Esophagus mucosa (tissue), 1 donor: ENCODE data around the gene CHIA. TPM values are rescaled to one million over a fixed set of nuclear protein-coding genes. Genes with fewer than 3 reads are reported as not detected.
A peak's percentile ranks its signal among the peaks of the same experiment; 100 is the strongest.

Experiments used
- ATAC-seq: fragments of 200-7000 bp; cut with Tn5 transposase; one replicate; pipeline ENCODE4 v1.9.1; 2020
- total RNA-seq: library from RNA; stranded (reverse); gene quantifications from one replicate; pipeline ENCODE4 v1.2.4, GENCODE V29; 2023
- donor health status: DM: yes; HTN: yes; CAD: no.

Gene CHIA
- total RNA-seq = not detected

DNA sequence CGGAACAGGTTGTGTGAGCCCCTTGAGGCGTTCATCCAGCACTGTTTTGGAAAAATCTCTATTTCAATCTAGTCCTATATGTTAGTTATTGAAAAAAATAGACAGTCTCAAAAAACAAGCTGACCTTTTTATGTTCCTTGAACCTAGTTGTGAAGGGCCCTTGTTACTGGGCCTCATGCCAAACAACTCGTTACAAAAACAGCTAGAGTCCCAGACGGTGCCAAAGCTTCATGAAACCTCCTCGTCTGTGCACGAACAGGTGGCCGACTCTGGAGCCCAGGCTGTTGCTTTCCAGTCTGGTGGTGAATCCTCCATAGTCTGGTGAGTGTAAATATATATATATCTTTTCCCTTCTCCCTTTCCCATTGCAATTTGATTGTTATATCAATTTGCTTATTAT is at the start of gene CHIA:
CHIA (plus strand) TSS at position 222 of the 400 bp plus-strand sequence. CDS start 19,617 bp downstream, outside the sequence.
- no peak for ATAC-seq

GRCh38 chr1:111241797-111242196 is 48.9 kb upstream of the CHIA start:
- ATAC-seq = no peak

- no peak for ATAC-seq
Measured at GRCh38 chr1:111242805-111243523, 47.7 kb upstream of the CHIA start.

DNA sequence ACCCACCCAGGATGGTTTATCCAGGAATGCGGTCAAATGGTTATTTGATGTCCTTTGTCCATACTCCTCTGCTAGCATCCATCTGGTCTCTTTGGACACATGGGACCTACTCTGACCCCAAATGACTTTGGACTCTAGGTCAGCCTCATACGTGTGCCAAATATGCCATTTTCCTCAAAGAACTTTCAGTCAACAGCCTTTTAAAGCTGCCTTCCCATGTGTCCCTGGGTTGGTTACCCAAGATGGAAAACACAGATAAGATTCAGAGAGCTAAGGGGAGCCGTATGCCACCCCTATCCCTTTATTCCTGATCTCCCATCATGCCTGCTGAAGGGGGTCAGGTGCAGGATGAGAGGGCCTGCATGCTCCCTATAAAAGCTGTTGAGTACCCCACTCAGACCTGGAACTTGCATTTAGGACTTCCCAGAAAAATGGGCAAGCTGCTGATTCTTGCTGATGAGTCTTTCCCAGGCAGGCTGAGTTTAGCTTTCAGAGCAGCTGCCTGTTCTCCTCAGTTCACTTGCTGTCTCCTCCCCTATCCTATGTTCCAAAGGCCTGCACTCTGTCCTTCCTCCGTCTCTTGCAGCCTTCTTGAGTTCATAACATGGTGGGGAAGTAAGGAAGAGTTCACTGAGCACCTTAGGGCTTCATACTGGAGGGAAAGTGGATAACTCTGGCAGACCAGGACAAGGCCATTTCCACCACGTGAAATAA is 43.4 kb upstream of the CHIA start:
- ATAC-seq = no peak

DNA sequence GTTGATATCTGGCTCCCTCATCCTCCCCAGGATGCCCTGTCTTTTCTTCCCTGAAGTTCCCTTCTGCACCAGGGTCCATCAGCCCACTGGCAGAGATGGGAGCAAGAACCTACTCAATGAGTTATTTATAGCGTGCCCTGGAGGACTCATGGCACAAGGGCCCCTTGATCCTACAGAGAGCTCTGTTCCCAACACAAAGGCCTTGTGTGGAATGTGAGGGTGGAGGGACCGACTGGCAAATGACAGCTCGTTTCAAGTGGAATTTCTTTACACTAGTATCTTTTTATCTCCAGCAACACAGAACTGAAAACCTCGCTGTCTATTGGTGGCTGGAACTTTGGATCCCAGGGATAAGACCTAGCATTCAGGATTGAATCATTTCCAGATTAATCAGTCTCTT is 40.7 kb upstream of the CHIA start:
- no peak for ATAC-seq

GRCh38 chr1:111251570-111251969 is 39.1 kb upstream of the CHIA start:
- ATAC-seq = no peak

GRCh38 chr1:111252786-111253185 is 37.9 kb upstream of the CHIA start:
- ATAC-seq = no peak

DNA sequence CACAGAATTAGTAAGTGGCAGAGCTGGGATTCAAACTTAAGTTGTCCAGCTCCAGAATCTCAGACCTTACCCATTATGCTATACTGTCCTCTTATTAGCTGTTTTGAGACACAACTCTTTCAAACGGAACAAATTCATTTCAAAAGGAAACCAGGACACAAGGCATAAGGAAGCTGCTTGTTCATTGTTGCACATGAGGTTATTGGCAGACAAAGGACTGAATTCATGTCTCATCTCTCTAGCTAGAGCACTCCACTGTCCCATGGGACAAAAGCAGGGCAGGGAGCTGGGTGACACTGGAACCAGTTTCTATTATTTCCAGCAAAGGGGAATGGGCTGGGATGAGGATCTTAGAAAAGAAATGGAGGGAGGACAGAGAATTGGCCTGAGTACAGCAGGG is 36.8 kb upstream of the CHIA start:
- ATAC-seq = no peak

- no peak for ATAC-seq
Measured at GRCh38 chr1:111256988-111257658, 33.5 kb upstream of the CHIA start.

DNA sequence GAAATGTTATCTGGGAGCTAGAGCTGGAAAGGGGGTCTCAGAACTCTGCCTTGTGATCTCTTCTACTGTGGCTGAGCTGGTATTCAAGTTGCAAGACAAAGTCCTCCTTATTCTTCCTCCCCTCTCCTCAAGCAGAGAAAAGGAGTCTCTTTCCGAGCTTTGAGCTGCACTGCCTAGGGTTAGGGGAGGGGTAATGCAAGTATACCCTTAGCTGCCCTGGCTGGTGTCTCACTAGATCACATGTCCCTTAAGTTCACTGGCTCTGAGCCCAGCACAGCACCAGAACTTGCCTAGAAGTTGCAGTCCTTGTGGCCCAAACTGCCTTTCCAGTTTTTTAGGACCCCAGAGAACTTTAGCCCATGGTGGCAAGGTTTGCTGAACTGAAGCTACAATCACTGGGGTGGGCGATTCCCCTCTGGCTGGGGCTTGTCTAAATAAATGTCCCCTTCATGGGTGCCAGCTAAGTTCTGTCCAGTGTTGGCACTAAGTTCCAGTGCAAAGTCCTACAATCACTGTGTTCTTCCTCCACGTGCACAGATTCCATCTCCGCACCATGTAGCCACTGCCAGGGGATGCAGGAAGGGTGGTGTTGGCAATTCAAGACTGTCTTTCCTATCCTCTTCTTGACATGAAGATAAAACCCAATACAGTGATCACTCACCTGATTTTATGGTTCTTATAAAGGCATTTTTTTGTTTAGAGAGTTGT is 22.7 kb upstream of the CHIA start:
- ATAC-seq = no peak

DNA sequence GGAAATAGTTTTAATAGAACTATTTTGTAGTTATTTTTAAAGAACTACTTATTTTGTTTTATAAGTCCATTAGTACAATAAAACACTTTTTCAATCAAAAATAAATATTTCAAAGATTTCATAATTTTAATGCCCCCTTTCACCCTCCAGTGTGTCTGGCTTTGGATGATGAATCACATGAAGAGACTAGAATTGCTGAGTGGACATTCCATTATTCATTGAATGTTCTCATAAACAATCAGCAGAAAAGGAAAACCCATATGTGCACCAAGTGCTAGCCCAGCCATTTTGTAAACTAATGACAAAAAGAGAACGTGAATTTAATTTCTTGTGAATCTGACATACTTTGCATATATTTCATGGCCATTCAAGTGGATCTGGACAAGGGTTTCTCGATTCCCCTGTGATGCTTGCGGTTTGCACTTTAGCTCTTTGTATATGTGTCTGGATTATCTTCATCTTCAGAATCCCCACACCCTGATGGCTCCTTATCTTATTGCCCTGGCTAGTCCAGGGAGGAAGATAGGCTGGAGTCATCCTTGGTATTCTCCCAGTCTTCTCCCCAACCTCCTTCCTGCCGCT is 20.7 kb upstream of the CHIA start:
- ATAC-seq = no peak

DNA sequence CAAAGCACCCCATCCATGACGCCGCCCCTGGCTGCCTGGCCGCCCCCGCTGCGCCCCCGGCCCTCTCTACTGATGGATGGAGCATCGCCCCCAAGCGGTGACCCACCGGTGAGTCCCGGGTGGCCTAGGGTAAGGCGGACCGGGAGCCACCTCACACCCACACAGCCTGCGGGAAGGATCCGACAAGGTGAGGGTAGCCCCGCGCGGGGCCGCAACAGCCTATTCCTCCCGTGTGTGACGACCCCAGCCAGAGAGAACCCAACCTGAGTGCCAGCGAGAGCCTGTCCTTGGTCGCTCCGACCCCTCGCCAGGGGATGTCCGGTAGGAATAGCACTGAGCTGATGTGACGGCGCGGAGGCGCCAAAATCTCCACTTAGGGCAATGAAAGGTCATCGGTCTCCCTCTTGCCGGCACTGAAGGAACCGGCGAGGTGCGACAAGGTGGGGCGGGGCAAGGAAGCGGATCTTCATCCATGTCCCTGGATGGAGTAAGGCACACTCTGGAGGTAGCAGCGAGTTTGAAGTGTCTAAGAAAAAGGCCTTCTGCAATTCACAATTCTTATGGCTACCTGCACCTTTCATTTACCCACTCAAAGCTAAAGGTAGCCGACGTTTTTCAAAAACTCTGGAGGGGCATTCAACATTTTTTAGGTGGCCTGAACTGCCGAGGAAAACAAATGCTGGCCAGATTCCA is 19.7 kb upstream of the CHIA start:
- ATAC-seq = no peak

- ATAC-seq = no peak
Measured at GRCh38 chr1:111271464-111271801, 19.2 kb upstream of the CHIA start.

DNA sequence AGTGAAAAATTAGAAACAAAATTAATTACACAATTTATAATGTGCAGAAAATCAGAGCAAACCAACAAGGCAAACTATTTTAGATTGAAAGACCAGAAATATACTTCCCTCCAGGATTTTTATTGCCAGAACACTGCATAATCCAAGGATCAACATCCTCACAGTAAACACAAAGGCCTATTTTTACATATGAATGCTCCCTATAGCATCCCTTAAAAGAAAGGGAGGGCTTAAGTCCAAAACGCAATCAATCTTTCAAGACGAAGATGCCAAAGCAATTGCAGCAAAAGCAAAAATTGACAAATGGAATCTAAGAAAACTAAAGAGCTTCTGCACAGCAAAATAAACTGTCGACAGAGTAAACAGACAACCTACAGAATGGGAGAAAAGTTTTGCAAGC is 18.6 kb upstream of the CHIA start:
- ATAC-seq = no peak

DNA sequence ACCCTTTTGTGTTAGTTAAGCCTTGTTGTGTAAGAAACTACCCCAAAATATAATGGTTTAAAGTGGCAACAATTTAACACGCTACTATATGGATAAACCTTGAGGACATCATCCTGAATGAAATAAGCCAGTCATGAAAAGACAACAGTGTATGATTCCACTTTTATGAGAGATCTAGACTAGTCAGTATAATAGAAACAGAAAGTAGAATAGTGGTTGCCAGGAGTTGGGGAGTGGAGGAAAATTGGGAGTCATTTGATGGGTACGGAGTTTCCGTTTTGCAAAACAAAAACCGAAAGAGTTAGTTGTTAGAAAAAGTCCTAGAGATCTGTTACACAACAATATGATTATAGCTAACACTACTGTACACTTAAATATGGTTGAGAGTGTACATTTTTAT is 16.0 kb upstream of the CHIA start:
- ATAC-seq = no peak

DNA sequence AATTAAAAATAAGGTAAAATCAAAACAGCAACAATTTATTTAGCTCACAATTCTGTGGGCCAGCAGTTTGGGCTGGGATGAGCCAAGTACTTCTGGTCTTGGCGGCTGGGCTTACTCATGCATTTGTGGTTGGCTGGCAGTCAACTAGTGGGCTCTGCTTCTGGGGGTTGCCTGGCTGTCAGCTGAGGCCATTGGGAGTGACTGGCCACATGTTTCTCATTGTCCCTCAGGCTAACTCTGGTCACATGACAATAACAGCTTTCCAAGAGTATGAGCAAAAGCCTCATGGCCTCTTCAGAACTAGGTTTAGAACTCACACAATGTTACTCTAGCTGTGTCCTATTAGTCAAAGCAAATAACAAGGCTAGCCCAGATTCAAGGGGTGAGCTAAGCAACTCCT is 15.6 kb upstream of the CHIA start:
- peak; percentile 17 for ATAC-seq

DNA sequence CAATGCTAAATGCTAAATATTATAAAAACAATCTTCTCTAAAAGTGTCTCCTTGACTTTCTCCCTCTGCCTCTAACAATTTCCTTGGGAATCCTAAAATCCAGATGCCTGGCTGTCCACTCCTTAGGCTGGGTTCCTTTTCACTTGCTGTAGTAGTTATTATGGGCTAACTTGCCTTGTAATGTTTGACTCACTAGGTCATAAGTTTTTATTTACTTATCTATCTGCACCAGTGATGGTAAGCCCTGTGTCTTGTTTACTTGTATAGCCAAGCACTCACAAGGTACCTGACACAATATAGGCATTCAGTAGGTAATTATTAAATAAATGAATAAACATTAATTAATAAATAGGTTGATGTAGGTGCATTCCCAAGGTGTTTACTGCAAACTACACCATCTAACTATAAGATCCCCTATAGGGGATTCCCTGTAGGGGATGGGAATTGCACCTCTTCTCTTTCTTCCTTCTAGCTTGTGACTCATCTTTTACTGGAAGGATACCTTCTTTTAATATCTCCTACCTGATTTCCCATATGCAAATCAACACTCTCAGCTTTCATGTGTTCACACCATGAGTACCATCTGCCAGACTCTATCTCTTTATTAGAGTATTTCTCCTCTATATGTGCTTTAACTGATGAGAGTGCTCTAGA is 14.7 kb upstream of the CHIA start:
- ATAC-seq = no peak

GRCh38 chr1:111279144-111279543 is 11.5 kb upstream of the CHIA start:
- ATAC-seq = no peak

GRCh38 chr1:111280267-111280666 is 10.4 kb upstream of the CHIA start:
- no peak for ATAC-seq

GRCh38 chr1:111281411-111281810 is 9.2 kb upstream of the CHIA start:
- no peak for ATAC-seq

DNA sequence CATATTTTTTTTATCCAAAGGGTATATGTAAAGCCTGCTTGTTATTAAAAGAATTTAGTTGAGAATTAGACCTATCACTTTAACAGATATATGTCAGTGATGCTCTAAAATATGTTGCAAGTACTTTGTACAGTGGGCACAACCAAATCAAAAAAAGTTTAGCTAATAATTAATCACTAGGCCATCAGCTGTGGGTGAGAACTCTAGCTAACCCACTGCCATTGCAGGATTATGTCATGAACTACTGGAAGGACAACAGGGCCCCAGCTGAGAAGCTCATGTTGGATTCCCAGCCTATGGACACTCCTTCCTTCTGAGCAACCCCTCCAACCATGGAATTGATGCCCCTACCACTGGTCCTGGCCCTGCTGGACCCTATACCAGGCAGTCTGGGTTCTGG is 6.8 kb upstream of the CHIA start:
- ATAC-seq = no peak

DNA sequence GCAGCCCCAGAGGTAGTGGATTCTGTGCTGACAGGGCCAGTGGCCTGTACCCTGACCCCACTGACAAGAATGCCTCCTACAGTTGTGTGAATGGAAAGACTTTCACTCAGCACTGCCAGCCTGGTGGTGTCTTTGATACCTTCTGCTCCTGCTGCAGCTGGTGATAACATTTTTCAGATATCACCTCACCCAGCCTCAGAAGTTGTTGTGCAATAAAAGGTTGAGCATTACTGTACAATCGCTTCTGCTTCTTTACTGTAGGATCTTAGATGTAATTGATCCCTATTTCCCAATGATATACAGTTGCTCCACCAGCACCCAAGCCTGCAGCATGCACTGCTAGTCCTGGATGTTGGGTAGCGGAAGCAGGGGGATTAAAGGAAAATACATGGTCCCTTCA is 4.8 kb upstream of the CHIA start:
- ATAC-seq = no peak
